Muscle of arm (tissue), 12 donors: ENCODE data around the gene NAV1. TPM values are rescaled to one million over a fixed set of nuclear protein-coding genes. Genes with fewer than 3 reads are reported as not detected.

ENCODE experiments used
- DNase-seq: peaks from one replicate; pipeline ENCODE4 v3.0.0-alpha.2; 2013
- polyA plus RNA-seq, 12 donors: library from polyadenylated mRNA; unstranded; fragments of 120-200 nt; gene quantifications; one replicate each; pipeline ENCODE4 v1.2.1, GENCODE V29; 2013; ENCODE audit not compliant: insufficient read length in 12 of 12

Gene NAV1
- polyA plus RNA-seq, 12 donors = 18.7 to 41.1 (median 25.9) TPM; not detected in 1

- DNase-seq = no peak
Measured at GRCh38 chr1:201501812-201502510, 37.0 kb upstream of the NAV1 start.

GRCh38 chr1:201502511-201502857 lies 36.4 kb upstream of the NAV1 start:
- no peak for DNase-seq

GRCh38 chr1:201503397-201504176 lies 35.3 kb upstream of the NAV1 start:
- DNase-seq = peak; percentile 51

GRCh38 chr1:201504179-201504631 lies 34.7 kb upstream of the NAV1 start:
- DNase-seq = no peak

- no peak for DNase-seq
Measured at GRCh38 chr1:201504799-201505502, 34.0 kb upstream of the NAV1 start.

GRCh38 chr1:201505503-201505890 lies 33.4 kb upstream of the NAV1 start:
- no peak for DNase-seq

- no peak for DNase-seq
Measured at GRCh38 chr1:201506092-201506491, 32.8 kb upstream of the NAV1 start.

GRCh38 chr1:201506557-201507359 lies 32.2 kb upstream of the NAV1 start, which contains the start of gene CSRP1:
Gene CSRP1, minus strand, starts transcription at chr1:201507123. Its CDS starts 10,820 bp downstream, at chr1:201496303.
- DNase-seq = peak; percentile 78

- DNase-seq = no peak
Measured at GRCh38 chr1:201507360-201507675, 31.6 kb upstream of the NAV1 start.

- no peak for DNase-seq
Measured at GRCh38 chr1:201508809-201509208, 30.1 kb upstream of the NAV1 start.

GRCh38 chr1:201509601-201510374 lies 29.1 kb upstream of the NAV1 start:
- no peak for DNase-seq

GRCh38 chr1:201510734-201511133 lies 28.2 kb upstream of the NAV1 start:
- DNase-seq = no peak

- no peak for DNase-seq
Measured at GRCh38 chr1:201511396-201511940, 27.5 kb upstream of the NAV1 start.

GRCh38 chr1:201511941-201512539 lies 26.9 kb upstream of the NAV1 start:
- DNase-seq = peak; percentile 63

GRCh38 chr1:201513498-201514243 lies 25.3 kb upstream of the NAV1 start:
- no peak for DNase-seq

- no peak for DNase-seq
Measured at GRCh38 chr1:201514466-201514865, 24.5 kb upstream of the NAV1 start.

GRCh38 chr1:201515062-201515750 lies 23.7 kb upstream of the NAV1 start:
- no peak for DNase-seq

GRCh38 chr1:201515895-201516294 lies 23.0 kb upstream of the NAV1 start:
- DNase-seq = no peak
